Stomach (tissue), 9 donors: ENCODE measurements around the gene R3HDM1. TPM values are rescaled to one million over a fixed set of nuclear protein-coding genes. Genes with fewer than 3 reads are reported as not detected.
A peak's percentile ranks its signal among the peaks of the same experiment; 100 is the strongest.
"Not testable (repeated sequence)": the region's sequence is repeated elsewhere in the genome, so short reads cannot be mapped to it uniquely, and the experiment has no call there.

Experiments
- DNase-seq, 2 donors: peaks; one replicate each; pipeline versions ENCODE4 v3.0.0 to v3.0.0-alpha.2; 2013 to 2019
- H3K27ac ChIP-seq, 5 donors: fragments of 200-600 bp in 4 of 5; sonication (generic) in 4 of 5; one replicate each; pipeline ENCODE4 v1.5.1; 2013 to 2019; ENCODE audit warnings: mild to moderate bottlenecking in 1 of 5, moderate library complexity in 1 of 5
- H3K27me3 ChIP-seq, 3 donors: fragments of 200-600 bp; sonication (generic); one replicate each; pipeline ENCODE4 v1.5.1; 2017 to 2019; ENCODE audit warnings: mixed run types in 1 of 3
- H3K36me3 ChIP-seq, 4 donors: fragments of 200-600 bp; sonication (generic); 1 replicate in 3 of 4; 2 replicates in 1 of 4; pipeline ENCODE4 v1.5.1; 2016 to 2019
- H3K4me1 ChIP-seq, 4 donors: fragments of 200-600 bp; sonication (generic); one replicate each; pipeline ENCODE4 v1.5.1; 2016 to 2019
- H3K4me3 ChIP-seq, 4 donors: fragments of 200-600 bp; sonication (generic) in 3 of 4; one replicate each; pipeline ENCODE4 v1.5.1; 2016 to 2019; ENCODE audit warnings: mild to moderate bottlenecking in 1 of 4
- H3K9me3 ChIP-seq, 4 donors: fragments of 200-600 bp; sonication (generic); one replicate each; pipeline ENCODE4 v1.5.1; 2016 to 2019
- CTCF ChIP-seq, 7 experiments: fragments of 450-650 bp in 4 of 7; fragments of 200-600 bp in 3 of 7; sonication (generic) in 3 of 7; IDR thresholded peaks; one replicate each; pipeline ENCODE4 v1.5.1; 2016 to 2019; ENCODE audit warnings: antibody characterized with exemption in 7 of 7, control low read depth in 2 of 7, mild to moderate bottlenecking in 1 of 7
- EP300 ChIP-seq: sonication (generic); formaldehyde crosslinking; IDR thresholded peaks from one replicate; pipeline ENCODE4 v1.6.1; 2017; ENCODE audit warnings: antibody characterized with exemption
- POLR2A ChIP-seq, 4 donors: fragments of 450-650 bp; IDR thresholded peaks; one replicate each; pipeline ENCODE4 v1.6.1; 2016; ENCODE audit warnings: antibody characterized with exemption in 4 of 4, control low read depth in 2 of 4, mild to moderate bottlenecking in 1 of 4, moderate library complexity in 1 of 4
- POLR2AphosphoS5 ChIP-seq, 3 donors: sonication (generic); formaldehyde crosslinking; IDR thresholded peaks; one replicate each; pipeline ENCODE4 v1.6.1; 2016; ENCODE audit warnings: antibody characterized with exemption in 3 of 3
- WGBS, 5 donors: extraction: QIAGEN DNeasy Blood & Tissue Kit in 3 of 5; methylation state at CpG; one replicate each; pipeline versions ENCODE4 v1.1.5 to v1.1.7; 2013 to 2018; 5-methylcytosine and 5-hydroxymethylcytosine counted together
- intact Hi-C: fragments of 100-400 bp; cut with DNase I; formaldehyde crosslinking; loops from one replicate; pipeline ENCODE4 v1.15.1; 2023; ENCODE audit warnings: low total_unique reads
- polyA plus RNA-seq, 3 donors: library from polyadenylated mRNA; stranded (reverse); fragments of 200-250 nt; gene quantifications; one replicate each; pipeline ENCODE4 v1.2.3, GENCODE V29; 2013
- total RNA-seq, 5 donors: library from RNA; depleted of rRNA; stranded (reverse); fragments of >200 nt; gene quantifications; one replicate each; pipeline versions ENCODE4 v1.1.0 to v1.2.3, GENCODE V29; 2014 to 2016
- donor health status: healthy with polysubstance abuse.
- donor health status: Bipolar disorder and iron deficiency.
- donor health status: healthy.

The R3HDM1 gene
- total and polyA plus RNA-seq, 8 donors, result 5.7 to 34.3 (median 12.8) TPM

GRCh38 chr2:135694711-135695110 lies 163.4 kb downstream of the R3HDM1 start:
- Histone ChIP-seq H3K4me3 (no peak overlapping the region), H3K36me3 (no peaks in the 10 kb centered on the region), H3K4me1 (no peaks in the 10 kb centered on the region), H3K27ac (no peak overlapping the region), H3K27me3 (no peaks in the 10 kb centered on the region), H3K9me3 (no peaks in the 10 kb centered on the region)
- WGBS, 5 donors, result 80 to 89% (median 82%) methylated on average over 2 of the region's 2 CpGs
- TF ChIP-seq CTCF (IDR thresholded peaks at IDR 0.05) (no peak), POLR2AphosphoS5 (IDR thresholded peaks at IDR 0.05) (no peak), POLR2A (IDR thresholded peaks at IDR 0.05) (no peak), EP300 (no peak)
- peak in 1 of 2 donors; percentile 21 for DNase-seq
- intact Hi-C loops, result no loop called here

- Histone ChIP-seq H3K4me1 (peaks cover 0 to 7% (median 0%) of the 10 kb centered on the region in 4 donors), H3K4me3 (no peak overlapping the region), H3K36me3 (peaks cover 0 to 4% (median 0%) of the 10 kb centered on the region in 4 donors), H3K27ac (no peak overlapping the region), H3K27me3 (no peaks in the 10 kb centered on the region), H3K9me3 (no peaks in the 10 kb centered on the region)
- no peak for DNase-seq
- TF ChIP-seq POLR2AphosphoS5 (IDR thresholded peaks at IDR 0.05), result no peak
- no peak for TF ChIP-seq EP300
- TF ChIP-seq CTCF (IDR thresholded peaks at IDR 0.05), result no peak
- TF ChIP-seq POLR2A (IDR thresholded peaks at IDR 0.05), result no peak
- WGBS, 5 donors, result 90 to 97% (median 94%) methylated on average over 2 of the region's 2 CpGs
- intact Hi-C loops, result no loop called here
Observed at GRCh38 chr2:135698838-135699237, 167.6 kb downstream of the R3HDM1 start.

- TF ChIP-seq EP300 (no peak), POLR2AphosphoS5 (IDR thresholded peaks at IDR 0.05) (no peak), POLR2A (IDR thresholded peaks at IDR 0.05) (no peak), CTCF (IDR thresholded peaks at IDR 0.05) (no peak)
- DNase-seq, result no peak
- peaks cover 0 to 4% (median 0%) of the 10 kb centered on the region in 4 donors for H3K36me3 ChIP-seq
- H3K9me3 ChIP-seq, result no peaks in the 10 kb centered on the region
- H3K4me3 ChIP-seq, result no peak overlapping the region
- H3K4me1 ChIP-seq, result peaks cover 0 to 7% (median 0%) of the 10 kb centered on the region in 4 donors
- WGBS, 5 donors, result 91 to 100% (median 96%) methylated on average over 2 of the region's 2 CpGs
- no peak overlapping the region for H3K27ac ChIP-seq
- intact Hi-C loops, result no loop called here
- H3K27me3 ChIP-seq, result no peaks in the 10 kb centered on the region
Observed at GRCh38 chr2:135701442-135701841, 170.2 kb downstream of the R3HDM1 start.

- Histone ChIP-seq H3K27me3 (no peaks in the 10 kb centered on the region), H3K36me3 (peaks cover 0 to 4% (median 0%) of the 10 kb centered on the region in 4 donors), H3K4me3 (no peak overlapping the region), H3K9me3 (no peaks in the 10 kb centered on the region), H3K27ac (no peak overlapping the region), H3K4me1 (peaks cover 0 to 7% (median 0%) of the 10 kb centered on the region in 4 donors)
- TF ChIP-seq EP300, result no peak
- no peak for TF ChIP-seq CTCF (IDR thresholded peaks at IDR 0.05)
- no peak for TF ChIP-seq POLR2A (IDR thresholded peaks at IDR 0.05)
- no peak for TF ChIP-seq POLR2AphosphoS5 (IDR thresholded peaks at IDR 0.05)
- DNase-seq, result no peak
- intact Hi-C loops, result no loop called here
- 25 to 51% (median 35%) methylated on average over 1 of the region's 1 CpG for WGBS, 5 donors
Observed at GRCh38 chr2:135703300-135703699, 172.0 kb downstream of the R3HDM1 start.

- H3K27ac ChIP-seq, H3K4me1 ChIP-seq, H3K27me3 ChIP-seq, H3K36me3 ChIP-seq, H3K9me3 ChIP-seq, DNase-seq, H3K4me3 ChIP-seq, intact Hi-C loops: not testable (repeated sequence)
- WGBS, 5 donors, result 89 to 94% (median 90%) methylated on average over 5 of the region's 5 CpGs
Observed at GRCh38 chr2:135704075-135704474, 172.8 kb downstream of the R3HDM1 start.
